Measurements from ENCODE around the gene SLC11A2.

DNA sequence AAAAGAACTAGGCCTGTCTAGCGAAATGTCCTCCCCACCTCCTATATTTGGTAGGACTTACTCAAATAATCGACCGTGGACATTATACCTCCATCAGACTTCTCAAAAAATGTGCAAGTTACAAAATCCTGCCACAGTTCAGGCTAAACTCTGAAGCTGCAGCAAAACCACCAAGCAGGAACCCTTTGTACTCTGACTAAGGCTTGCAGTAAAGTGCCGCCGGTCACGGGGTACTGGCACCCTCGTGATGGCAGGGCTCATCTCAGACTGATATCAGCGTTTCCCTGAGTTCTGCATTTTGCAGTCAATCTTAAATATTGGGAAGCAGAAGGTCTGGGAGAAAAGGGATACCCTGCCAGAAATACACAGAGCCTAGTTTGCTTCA, 17.1 kb downstream of the SLC11A2 start:
- TF ChIP-seq CTCF (IDR thresholded peaks at IDR 0.05; ENCODE audit: insufficient read depth, low read depth, low read length): no peak
- TF ChIP-seq EZH2 (IDR thresholded peaks at IDR 0.05; ENCODE audit: insufficient read depth, low read length): no peak

Measured in astrocyte (in vitro differentiated cells and primary cell).